SK-N-SH treated with all-trans-retinoic acid at 6 μM for 48 hours (cell line): ENCODE measurements around the gene KIF3C.
"Not testable (repeated sequence)": the region's sequence is repeated elsewhere in the genome, so short reads cannot be mapped to it uniquely, and the experiment has no call there.

ENCODE experiments used
- ATAC-seq: fragments of 200-7000 bp; cut with Tn5 transposase; 3 replicates; pipeline ENCODE4 v1.9.1; 2020; ENCODE audit warnings: mild to moderate bottlenecking, moderate library complexity
- ARNTL ChIP-seq: fragments of 450-650 bp; formaldehyde crosslinking; IDR thresholded peaks from 2 replicates; pipeline ENCODE4 v1.5.0; 2020; ENCODE audit warnings: low read depth, mild to moderate bottlenecking, moderate library complexity, borderline replicate concordance
- BACH2 ChIP-seq: fragments of 250-450 bp; sonication (Bioruptor Pico); IDR thresholded peaks from 2 replicates; pipeline ENCODE4 v1.9.0; 2021; ENCODE audit warnings: mild to moderate bottlenecking, borderline replicate concordance
- ESRRG ChIP-seq: fragments of 250-450 bp; sonication (Bioruptor Pico); IDR thresholded peaks from 2 replicates; pipeline ENCODE4 v1.6.1; 2021; ENCODE audit warnings: mild to moderate bottlenecking
- ISL1 ChIP-seq: fragments of 250-450 bp; sonication (Bioruptor Pico); IDR thresholded peaks from 2 replicates; pipeline ENCODE4 v2.1.2; 2022; ENCODE audit warnings: mild to moderate bottlenecking, moderate library complexity
- OSR1 ChIP-seq: fragments of 250-450 bp; sonication (Bioruptor Pico); IDR thresholded peaks from 2 replicates; pipeline ENCODE4 v1.8.0; 2022; ENCODE audit warnings: moderate library complexity, mild to moderate bottlenecking, inconsistent platforms
- PPARA ChIP-seq: fragments of 250-450 bp; sonication (Bioruptor Pico); IDR thresholded peaks from 2 replicates; pipeline ENCODE4 v1.5.0; 2020; ENCODE audit warnings: mild to moderate bottlenecking, borderline replicate concordance
- RARB ChIP-seq: fragments of 250-450 bp; sonication (Bioruptor Pico); IDR thresholded peaks from 2 replicates; pipeline ENCODE4 v1.8.0; 2021; ENCODE audit warnings: mild to moderate bottlenecking, moderate library complexity
- TCF4 ChIP-seq: fragments of 250-450 bp; sonication (Bioruptor Pico); IDR thresholded peaks from 2 replicates; pipeline ENCODE4 v1.8.0; 2021; ENCODE audit warnings: mild to moderate bottlenecking, moderate library complexity, borderline replicate concordance
- TOX ChIP-seq: fragments of 250-450 bp; sonication (Bioruptor Pico); IDR thresholded peaks from 2 replicates; pipeline ENCODE4 v1.8.0; 2021; ENCODE audit warnings: mild to moderate bottlenecking, moderate library complexity, borderline replicate concordance
- ZC3H10 ChIP-seq: fragments of 250-450 bp; sonication (Bioruptor Pico); IDR thresholded peaks from 2 replicates; pipeline ENCODE4 v1.5.1; 2021; ENCODE audit warnings: mild to moderate bottlenecking, moderate library complexity
- ZFP3 ChIP-seq: fragments of 250-450 bp; sonication (Bioruptor Pico); IDR thresholded peaks from 2 replicates; pipeline ENCODE4 v1.5.0; 2020; ENCODE audit warnings: mild to moderate bottlenecking, moderate library complexity
- ZFP30 ChIP-seq: fragments of 450-650 bp; formaldehyde crosslinking; IDR thresholded peaks from 2 replicates; pipeline ENCODE4 v1.5.0; 2022; ENCODE audit warnings: mild to moderate bottlenecking, moderate library complexity
- ZNF565 ChIP-seq: fragments of 450-650 bp; formaldehyde crosslinking; conservative IDR thresholded peaks from 2 replicates; pipeline ENCODE4 v1.5.0; 2020; ENCODE audit warnings: low read depth, mild to moderate bottlenecking, moderate library complexity
- ZNF70 ChIP-seq: fragments of 450-650 bp; formaldehyde crosslinking; IDR thresholded peaks from 2 replicates; pipeline ENCODE4 v1.5.0; 2020; ENCODE audit warnings: mild to moderate bottlenecking, moderate library complexity
- ZNF8 ChIP-seq: fragments of 450-650 bp; formaldehyde crosslinking; IDR thresholded peaks from 2 replicates; pipeline ENCODE4 v1.5.0; 2020; ENCODE audit warnings: mild to moderate bottlenecking, moderate library complexity
- TF ChIP-seq, protein P1 (sequence below): fragments of 250-450 bp; sonication (Bioruptor Pico); IDR thresholded peaks from 2 replicates; pipeline ENCODE4 v1.8.0; 2020; ENCODE audit warnings: mild to moderate bottlenecking, moderate library complexity, borderline replicate concordance
- TF ChIP-seq, protein P2 (sequence below): fragments of 250-450 bp; sonication (Bioruptor Pico); IDR thresholded peaks from 2 replicates; pipeline ENCODE4 v1.5.0; 2020; ENCODE audit warnings: mild to moderate bottlenecking, moderate library complexity
- TF ChIP-seq, protein P3 (sequence below): fragments of 250-450 bp; sonication (Bioruptor Pico); IDR thresholded peaks from 2 replicates; pipeline ENCODE4 v1.5.1; 2021; ENCODE audit warnings: mild to moderate bottlenecking, moderate library complexity

The KIF3C gene

DNA sequence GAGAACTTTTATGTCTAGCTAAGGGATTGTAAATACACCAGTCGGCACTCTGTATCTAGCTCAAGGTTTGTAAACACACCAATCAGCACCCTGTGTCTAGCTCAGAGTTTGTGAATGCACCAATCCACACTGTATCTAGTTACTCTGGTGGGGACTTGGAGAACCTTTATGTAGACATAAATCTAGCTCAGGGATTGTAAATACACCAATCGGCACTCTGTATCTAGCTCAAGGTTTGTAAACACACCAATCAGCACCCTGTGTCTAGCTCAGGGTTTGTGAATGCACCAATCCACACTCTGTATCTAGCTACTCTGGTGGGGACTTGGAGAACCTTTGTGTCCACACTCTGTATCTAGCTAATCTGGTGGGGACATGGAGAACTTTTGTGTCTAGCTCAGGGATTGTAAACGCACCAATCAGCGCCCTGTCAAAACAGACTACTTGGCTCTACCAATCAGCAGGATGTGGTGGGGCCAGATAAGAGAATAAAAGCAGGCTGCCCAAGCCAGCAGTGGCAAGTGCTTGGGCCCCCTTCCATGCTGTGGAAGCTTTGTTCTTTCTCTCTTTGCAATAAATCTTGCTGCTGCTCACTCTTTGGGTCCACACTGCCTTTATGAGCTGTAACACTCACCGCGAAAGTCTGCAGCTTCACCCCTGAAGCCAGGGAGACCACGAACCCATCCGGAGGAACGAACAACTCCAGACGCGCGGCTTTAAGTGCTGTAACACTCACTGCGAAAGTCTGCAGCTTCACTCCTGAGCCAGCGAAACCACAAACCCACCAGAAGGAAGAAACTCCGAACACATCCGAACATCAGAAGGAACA is 66.1 kb downstream of the KIF3C start:
- ATAC-seq, result not testable (repeated sequence)

DNA sequence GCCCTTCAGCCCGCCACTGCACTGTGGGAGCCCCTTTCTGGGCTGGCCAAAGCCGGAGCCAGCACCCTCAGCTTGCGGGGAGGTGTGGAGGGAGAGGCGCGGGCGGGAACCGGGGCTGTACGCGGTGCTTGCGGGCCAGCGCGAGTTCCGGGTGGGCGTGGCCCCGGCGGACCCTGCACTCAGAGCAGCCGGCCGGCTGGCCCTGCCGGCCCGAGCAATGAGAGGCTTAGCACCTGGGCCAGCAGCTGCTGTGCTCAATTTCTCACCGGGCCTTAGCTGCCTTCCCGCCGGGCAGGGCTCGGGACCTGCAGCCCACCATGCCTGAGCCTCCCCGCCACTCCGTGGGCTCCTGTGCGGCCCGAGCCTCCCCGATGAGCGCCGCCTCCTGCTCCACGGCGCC is 66.9 kb downstream of the KIF3C start:
- not testable (repeated sequence) for ATAC-seq

DNA sequence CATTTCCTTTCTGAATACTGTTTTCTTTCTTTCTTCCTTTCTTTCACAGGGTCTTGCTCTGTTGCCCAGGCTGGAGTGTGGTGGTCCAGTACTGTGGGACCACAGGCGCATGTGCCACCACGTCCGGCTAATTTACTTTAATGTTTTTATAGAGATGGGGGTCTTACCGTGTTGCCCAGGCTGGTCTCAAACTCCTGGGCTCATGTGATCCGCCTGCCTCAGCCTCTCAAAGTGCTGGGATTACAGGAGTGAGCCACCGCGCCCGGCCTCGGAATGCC is 68.7 kb downstream of the KIF3C start:
- ATAC-seq, result not testable (repeated sequence)

DNA sequence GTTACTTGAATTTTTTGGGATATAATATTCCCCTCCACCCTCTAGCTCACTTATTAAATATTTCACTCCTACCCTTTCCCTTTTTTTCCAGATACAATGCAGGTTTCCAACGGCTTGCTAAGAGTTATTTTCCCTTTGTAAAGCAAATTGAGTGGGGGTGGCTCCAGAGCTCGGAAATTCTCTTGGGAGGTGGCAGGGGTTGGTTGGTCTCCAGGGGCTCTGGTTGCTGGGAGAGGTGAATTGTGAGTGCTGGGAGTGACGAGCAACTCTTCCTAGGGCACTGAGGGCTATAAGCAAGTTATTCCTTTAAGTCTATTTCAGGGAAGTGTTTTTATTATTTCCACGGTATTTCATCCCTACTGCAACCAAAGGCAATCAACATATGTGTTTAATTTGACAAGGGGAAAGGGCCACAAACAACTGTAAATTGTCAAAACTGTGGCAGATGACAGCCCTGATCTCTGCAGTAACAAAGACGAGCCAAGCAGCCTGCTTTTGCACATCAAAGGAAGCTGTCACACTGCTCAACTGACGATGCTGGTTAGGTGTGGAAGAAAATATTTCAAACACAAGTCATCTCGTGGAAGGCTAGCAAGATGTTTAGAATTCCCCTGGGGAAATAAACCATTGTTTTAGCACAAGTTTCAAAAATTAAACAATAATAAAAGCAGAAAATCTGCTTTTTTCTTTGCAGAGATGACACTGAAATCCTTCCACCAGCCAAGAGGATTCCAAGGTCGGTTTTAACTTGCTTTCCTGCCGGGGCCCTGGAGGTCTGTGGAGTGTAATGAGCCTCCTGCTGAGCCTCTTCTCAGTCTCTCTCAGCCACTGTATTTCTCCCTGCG is 69.2 kb downstream of the KIF3C start:
- TF ChIP-seq, protein P1, sequence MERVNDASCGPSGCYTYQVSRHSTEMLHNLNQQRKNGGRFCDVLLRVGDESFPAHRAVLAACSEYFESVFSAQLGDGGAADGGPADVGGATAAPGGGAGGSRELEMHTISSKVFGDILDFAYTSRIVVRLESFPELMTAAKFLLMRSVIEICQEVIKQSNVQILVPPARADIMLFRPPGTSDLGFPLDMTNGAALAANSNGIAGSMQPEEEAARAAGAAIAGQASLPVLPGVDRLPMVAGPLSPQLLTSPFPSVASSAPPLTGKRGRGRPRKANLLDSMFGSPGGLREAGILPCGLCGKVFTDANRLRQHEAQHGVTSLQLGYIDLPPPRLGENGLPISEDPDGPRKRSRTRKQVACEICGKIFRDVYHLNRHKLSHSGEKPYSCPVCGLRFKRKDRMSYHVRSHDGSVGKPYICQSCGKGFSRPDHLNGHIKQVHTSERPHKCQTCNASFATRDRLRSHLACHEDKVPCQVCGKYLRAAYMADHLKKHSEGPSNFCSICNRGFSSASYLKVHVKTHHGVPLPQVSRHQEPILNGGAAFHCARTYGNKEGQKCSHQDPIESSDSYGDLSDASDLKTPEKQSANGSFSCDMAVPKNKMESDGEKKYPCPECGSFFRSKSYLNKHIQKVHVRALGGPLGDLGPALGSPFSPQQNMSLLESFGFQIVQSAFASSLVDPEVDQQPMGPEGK (CRISPR knock-in tag), result no peak
- TF ChIP-seq BACH2 (CRISPR knock-in tag) (no peak), ZNF70 (CRISPR knock-in tag) (no peak), ESRRG (CRISPR knock-in tag) (no peak), ARNTL (CRISPR knock-in tag) (no peak), ZFP30 (CRISPR knock-in tag) (no peak)
- TF ChIP-seq, protein P2, sequence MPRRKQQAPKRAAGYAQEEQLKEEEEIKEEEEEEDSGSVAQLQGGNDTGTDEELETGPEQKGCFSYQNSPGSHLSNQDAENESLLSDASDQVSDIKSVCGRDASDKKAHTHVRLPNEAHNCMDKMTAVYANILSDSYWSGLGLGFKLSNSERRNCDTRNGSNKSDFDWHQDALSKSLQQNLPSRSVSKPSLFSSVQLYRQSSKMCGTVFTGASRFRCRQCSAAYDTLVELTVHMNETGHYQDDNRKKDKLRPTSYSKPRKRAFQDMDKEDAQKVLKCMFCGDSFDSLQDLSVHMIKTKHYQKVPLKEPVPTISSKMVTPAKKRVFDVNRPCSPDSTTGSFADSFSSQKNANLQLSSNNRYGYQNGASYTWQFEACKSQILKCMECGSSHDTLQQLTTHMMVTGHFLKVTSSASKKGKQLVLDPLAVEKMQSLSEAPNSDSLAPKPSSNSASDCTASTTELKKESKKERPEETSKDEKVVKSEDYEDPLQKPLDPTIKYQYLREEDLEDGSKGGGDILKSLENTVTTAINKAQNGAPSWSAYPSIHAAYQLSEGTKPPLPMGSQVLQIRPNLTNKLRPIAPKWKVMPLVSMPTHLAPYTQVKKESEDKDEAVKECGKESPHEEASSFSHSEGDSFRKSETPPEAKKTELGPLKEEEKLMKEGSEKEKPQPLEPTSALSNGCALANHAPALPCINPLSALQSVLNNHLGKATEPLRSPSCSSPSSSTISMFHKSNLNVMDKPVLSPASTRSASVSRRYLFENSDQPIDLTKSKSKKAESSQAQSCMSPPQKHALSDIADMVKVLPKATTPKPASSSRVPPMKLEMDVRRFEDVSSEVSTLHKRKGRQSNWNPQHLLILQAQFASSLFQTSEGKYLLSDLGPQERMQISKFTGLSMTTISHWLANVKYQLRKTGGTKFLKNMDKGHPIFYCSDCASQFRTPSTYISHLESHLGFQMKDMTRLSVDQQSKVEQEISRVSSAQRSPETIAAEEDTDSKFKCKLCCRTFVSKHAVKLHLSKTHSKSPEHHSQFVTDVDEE (CRISPR knock-in tag), result no peak
- ATAC-seq, result peak; percentile 86

DNA sequence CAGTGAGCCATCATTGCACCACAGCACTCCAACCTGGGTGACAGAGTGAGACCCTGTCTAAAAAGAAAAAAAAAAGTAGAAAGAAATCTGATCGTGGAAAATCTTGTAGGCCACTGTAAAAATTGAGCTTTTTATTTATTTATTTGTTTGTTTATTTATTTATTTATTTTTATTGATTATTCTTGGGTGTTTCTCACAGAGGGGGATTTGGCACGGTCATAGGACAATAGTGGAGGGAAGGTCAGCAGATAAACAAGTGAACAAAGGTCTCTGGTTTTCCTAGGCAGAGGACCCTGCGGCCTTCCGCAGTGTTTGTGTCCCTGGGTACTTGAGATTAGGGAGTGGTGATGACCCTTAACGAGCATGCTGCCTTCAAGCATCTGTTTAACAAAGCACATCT is 72.7 kb downstream of the KIF3C start:
- ATAC-seq, result not testable (repeated sequence)

DNA sequence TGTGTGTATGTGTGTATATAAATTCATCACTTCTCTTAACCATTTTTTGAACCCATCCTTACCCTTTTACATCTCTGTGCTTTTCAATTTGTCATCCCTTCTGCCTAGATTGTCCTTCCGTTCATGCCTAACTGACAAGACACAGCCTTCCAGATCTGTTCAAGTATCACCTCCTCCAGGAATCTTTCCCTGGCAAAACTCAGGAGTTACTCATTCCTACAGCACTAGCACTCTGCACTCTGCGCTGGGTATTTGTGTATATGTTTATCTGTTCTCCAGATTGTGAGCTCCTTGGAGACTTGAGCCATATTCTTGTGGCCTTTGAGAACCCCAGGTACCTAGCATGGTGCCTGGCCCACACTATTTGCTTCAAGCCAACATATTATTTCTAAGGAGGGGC is 77.2 kb downstream of the KIF3C start:
- ATAC-seq, result no peak
- TF ChIP-seq TCF4 (no peak), RARB (CRISPR knock-in tag) (no peak), OSR1 (CRISPR knock-in tag) (no peak)

DNA sequence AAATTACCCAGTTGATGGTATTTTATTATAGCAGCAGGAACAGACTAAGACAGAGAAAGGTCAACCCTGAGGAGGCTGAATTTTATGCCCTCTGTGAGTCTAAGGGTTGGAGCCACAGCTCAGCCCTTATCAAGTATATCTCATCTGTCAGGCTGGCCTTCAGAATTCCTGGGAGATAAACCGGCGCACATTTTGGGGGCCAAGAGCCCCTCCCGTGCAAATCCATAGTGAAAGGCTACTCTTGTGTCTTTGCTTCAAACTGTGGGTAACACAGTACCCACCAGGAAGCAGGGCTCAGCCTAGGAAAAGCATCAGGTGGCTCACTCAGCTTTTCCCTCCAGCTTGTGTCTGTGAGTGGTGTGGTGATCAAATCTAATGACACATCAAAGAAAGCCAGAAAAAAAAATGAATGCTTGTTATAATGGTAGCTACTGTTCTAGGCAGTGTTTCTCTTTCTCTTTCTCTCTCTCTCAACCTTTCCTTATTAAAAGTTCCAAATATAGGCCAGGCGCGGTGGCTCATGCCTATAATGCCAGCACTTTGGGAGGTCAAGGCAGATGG is 79.0 kb downstream of the KIF3C start:
- no peak for ATAC-seq
- TF ChIP-seq ZFP3 (CRISPR knock-in tag) (no peak), PPARA (CRISPR knock-in tag) (no peak), OSR1 (CRISPR knock-in tag) (no peak), TOX (CRISPR knock-in tag) (no peak), ZC3H10 (no peak), ZNF565 (CRISPR knock-in tag) (no peak), ARNTL (CRISPR knock-in tag) (no peak), ISL1 (no peak), BACH2 (CRISPR knock-in tag) (no peak), ZNF8 (CRISPR knock-in tag) (no peak)
- TF ChIP-seq, protein P3, sequence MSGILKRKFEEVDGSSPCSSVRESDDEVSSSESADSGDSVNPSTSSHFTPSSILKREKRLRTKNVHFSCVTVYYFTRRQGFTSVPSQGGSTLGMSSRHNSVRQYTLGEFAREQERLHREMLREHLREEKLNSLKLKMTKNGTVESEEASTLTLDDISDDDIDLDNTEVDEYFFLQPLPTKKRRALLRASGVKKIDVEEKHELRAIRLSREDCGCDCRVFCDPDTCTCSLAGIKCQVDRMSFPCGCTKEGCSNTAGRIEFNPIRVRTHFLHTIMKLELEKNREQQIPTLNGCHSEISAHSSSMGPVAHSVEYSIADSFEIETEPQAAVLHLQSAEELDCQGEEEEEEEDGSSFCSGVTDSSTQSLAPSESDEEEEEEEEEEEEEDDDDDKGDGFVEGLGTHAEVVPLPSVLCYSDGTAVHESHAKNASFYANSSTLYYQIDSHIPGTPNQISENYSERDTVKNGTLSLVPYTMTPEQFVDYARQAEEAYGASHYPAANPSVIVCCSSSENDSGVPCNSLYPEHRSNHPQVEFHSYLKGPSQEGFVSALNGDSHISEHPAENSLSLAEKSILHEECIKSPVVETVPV (CRISPR knock-in tag), result no peak
- TF ChIP-seq, protein P2 (CRISPR knock-in tag), result no peak
- TF ChIP-seq, protein P1 (CRISPR knock-in tag), result no peak
